ENCODE data around the gene MMGT1.

DNA sequence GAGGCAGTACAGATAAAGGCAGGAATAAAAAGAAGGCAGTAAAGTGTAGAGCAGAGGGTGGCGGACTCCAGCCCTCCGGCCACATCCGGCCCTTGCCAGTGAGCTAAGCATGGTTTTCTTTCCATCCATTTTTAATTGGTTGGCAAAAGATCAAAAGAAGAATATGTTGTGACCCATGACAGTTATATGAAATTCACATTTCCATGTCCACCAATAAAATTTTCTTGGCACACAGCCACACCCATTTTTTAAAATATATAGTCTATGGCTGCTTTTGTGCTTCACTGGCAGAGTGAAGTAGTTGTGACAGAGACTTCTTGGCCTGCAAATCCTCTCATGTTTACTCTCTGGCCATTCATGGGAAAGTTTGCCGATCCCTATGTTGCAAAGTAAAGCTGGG lies 41.2 kb upstream of the MMGT1 start:
- TF ChIP-seq CTCF (IDR thresholded peaks at IDR 0.05; ENCODE audit: low read length) (no peak), EZH2 (IDR thresholded peaks at IDR 0.05; ENCODE audit: borderline replicate concordance, low read length) (no peak)

All from OCI-LY1 (cell line).